H54 (cell line): ENCODE measurements around the gene RAB43.

Experiments used
- DNase-seq: peaks from one replicate; pipeline ENCODE4 v3.0.0; 2011; ENCODE audit warnings: low spot score, mixed read lengths; ENCODE audit not compliant: insufficient read length
- FAIRE-seq: peaks from 3 replicates; lab custom pipeline; 2011; peaks lifted over from hg19 to GRCh38; lab: Jason Lieb, UNC
- POLR2A ChIP-seq: IDR thresholded peaks from 2 replicates; pipeline ENCODE4 v1.6.1; 2011; ENCODE audit warnings: low read depth, mild to moderate bottlenecking, low read length

Gene RAB43

DNA sequence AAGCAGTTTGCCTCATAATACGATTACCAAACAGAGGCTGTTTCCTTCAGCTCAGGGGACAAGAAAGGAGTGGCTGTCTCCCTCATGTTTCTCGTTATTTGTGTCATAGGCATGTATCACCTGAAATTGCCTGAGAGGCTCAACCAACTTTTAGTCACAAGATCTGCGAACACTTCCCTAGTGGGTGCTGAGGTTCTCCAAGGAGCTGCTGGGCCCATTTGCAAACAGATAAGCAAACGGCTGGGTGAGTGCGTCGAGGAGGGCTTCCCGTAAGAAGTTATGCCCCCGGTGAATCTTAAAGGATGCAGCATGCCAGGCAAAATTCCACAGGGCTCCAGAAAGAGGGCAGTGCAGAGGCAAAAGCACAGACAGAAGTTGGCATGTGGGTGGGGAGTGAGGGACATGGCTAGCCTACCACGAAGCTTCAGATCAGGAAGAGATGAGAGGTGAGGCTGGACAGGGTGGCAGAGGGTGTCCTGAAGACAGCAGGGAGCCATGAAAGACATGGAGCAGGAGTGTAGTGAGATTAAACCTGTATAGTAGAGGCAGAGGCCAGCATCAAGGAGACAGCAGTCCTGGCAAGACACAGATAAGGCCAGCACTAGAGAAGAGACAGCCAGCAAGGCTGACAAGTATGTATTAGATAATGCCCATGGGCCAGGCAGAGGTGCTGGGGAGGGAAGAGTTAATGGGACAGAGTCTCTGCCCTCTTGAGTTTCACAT, 65.0 kb downstream of the RAB43 start:
- FAIRE-seq (no peak), DNase-seq (no peak)
- no peak for TF ChIP-seq POLR2A

DNA sequence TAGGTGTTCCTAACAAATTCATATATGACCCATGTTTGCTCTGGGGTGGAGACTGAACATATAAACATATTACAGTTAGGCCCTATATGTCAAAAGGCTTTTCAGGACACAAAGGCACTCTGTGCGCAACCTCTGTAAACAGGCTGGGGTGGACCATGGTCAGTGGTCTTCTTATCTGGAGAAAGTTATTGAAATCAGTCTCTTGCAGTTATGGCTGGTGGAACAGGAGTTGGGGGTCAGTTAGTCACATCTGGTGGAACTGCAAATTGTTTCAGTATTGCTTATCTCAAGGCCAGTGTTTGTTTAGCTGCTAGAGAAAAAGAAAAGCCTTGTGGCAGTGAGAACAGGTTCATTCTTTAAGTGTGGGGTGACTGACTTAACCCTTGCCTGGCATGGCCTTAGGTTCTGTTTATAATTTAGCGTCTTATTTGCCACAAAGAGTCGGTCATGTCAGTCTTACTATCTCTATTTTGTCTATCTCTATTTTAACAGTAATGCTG, 66.9 kb downstream of the RAB43 start:
- DNase-seq = no peak
- TF ChIP-seq POLR2A = no peak
- FAIRE-seq = no peak

DNA sequence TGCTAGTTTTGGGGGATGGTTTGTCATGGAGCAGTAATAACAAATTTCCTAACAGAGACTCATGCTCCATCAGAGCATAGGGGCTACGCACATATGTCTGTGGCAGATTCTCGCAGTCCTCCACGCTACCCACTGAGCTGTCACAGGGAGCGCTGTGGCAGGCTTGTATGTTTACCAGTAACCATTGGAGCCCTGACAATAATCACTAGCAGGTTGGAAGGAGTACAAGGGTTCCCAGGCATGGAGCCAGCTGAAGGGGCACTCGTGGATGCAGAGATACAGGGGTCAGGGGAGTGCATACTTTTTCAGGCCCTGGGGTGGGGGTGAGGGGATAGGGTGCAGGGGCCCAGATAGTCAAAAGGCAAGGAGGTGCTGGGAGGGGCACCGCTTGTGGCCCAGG, 68.9 kb downstream of the RAB43 start:
- FAIRE-seq (no peak), DNase-seq (no peak)
- TF ChIP-seq POLR2A = no peak

DNA sequence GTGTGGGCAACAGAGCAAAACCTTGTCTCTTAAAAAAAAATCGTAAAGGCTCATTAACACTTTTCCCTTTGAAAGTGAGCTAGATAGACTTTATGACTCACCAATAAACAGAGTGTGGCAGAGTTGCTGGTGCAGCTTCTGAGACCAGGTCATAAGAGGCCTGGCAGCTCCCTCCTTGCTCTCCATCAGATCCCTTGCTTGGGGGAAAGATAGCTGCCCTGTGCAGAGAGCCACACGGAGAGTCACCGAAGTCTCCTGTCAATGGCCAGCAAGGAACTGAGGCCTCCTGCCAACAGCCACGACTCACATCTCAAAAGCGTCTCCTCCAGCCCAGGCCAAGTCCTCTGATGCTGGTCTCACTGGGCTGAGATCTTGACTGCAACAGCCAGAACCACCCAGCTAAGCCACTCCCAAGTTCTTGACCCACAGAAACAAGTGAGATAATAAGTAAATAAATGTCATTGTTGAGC, 69.7 kb downstream of the RAB43 start:
- no peak for TF ChIP-seq POLR2A
- no peak for FAIRE-seq
- no peak for DNase-seq

DNA sequence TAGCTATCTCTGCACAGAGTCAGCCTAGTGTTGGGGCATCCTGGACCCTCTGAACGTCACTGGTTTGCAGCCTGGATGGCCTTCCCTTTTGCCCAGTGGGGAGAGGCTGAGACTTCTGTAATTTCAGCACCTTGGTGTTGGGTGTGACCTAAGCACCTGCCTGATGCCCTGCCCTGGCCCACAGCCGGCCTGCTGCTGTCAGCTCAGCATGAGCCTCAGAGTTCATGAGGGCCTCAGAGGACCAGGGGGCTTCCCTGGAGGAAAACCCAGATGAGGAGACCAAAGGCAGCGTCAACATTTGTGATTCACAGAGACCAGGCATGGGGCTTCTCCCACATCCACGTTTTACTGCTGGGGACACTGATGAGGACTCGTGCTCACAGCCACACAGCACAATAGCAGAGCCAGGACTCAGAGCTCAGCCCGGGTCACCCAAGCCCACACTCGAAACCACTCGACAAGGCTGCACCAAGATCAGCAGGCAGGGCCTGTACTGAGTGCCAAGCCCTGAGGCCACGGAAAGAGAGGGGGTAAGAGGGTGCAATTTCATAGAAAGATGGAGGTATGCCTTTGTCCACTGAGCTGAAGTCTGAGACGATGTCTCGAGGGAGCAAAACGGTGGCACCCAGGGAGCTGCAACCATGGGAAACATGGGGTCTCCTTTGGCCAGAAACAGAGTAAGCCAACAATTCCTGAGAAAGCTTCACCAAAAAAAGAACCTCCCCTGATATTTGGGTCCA, 70.9 kb downstream of the RAB43 start:
- no peak for TF ChIP-seq POLR2A
- no peak for FAIRE-seq
- DNase-seq = no peak

DNA sequence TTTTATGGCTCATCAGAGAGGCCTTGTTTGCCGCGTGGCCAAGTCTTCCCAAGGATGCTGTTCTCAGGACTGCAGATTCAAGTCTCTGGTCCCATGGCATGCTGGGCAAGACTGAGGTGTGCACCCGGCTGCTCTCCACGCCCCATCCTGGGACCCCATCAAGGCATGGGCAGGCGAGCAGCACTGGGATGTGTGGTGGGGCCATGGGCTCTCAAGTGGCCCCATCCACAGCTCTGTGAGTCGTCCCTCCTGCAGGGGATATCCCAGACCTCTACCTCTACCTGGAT, 74.1 kb downstream of the RAB43 start:
- TF ChIP-seq POLR2A = no peak
- DNase-seq (no peak), FAIRE-seq (no peak)

DNA sequence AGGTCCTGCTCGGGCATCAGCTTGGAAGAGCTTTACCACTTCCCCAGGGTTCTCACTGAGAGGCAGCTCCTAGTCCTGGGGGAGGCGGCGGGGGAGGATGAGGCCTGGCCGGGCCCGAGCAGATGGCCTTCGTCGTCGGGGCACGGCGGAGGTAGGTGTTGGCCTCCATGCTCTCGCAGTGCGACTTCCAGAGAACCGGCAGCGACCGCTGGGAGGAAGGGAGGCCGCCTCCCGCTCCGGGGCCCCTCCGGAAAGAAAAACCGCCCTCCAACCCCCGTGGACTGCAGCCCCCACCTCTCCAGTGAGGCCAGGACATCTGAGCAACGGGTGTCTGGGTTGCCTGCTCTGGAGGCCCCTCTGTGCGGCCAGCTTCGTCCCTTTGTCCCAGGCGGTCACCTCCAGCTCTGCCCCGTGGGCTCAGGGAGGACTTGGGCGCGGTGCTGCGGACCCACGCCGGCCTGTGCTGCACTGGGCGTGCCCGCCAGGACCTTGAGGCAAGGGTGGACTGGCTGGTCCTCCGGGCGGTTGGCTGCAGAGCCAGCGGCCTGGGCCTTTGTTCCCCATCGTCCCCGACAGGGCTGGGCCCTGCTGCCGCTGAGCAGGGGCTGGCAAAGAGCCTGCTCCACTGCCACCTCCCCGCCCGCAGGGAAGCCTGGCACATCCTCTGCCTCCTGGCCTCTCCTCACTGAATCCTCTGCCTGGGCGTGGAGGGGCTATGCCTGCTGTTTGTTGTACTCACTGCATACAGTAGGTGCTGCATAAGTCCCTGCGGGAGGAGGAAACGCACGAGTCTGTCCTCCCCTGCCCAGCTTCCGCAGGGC, 74.7 kb downstream of the RAB43 start:
- TF ChIP-seq POLR2A = no peak
- DNase-seq (no peak), FAIRE-seq (no peak)

DNA sequence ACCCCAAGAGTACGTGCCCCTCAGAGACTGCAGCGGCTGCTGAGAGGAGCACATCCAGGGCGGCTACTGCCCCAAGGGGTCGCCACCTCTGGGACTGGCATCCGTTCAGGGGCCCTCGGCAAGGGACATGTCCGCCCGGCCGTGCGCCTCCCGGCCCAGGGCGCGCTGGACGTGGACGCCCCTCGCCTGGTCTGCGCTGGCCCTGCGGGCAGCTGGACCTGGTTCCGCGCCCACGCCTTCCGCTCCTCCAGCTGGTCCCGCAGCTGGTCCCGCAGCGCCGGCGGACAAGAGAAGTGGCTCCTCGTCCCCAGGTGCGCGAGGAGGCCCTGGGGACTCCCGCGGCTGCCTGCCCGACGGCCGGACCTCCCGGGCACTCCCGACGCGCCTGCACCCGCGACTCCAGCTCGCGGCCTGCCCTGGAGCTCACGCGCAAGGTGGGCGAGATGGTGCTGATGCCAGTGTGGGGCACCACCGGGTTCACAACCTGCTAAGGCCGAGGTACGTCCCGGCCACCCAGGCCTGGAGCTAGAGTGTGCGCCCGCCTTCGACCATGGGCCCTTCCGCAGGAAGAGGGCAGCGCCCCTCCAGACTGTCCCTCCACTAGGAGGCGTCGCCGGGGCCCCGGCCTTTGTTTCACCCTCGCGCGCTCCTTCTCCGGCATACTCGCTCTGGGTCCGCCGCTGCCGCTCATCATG, 75.4 kb downstream of the RAB43 start:
- TF ChIP-seq POLR2A = no peak
- FAIRE-seq (no peak), DNase-seq (no peak)

DNA sequence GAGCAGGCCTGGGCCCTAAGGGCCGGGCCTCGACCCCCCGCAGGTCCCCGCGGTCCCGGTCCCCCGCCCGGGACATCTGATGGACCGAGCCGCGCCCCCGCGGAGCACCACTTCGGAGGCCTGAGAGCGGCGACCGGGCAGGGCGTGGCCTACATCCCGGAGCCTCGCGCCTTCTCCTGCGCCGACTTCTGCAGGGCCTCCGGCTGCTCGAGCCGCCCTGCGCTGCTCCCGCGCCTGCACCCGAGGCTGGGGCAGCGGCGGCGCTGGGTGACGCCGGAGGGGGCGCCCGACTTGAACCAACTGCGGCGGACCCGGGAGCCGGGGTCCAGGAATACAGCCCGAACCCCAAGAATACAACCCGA, 75.9 kb downstream of the RAB43 start:
- DNase-seq = no peak
- no peak for TF ChIP-seq POLR2A

DNA sequence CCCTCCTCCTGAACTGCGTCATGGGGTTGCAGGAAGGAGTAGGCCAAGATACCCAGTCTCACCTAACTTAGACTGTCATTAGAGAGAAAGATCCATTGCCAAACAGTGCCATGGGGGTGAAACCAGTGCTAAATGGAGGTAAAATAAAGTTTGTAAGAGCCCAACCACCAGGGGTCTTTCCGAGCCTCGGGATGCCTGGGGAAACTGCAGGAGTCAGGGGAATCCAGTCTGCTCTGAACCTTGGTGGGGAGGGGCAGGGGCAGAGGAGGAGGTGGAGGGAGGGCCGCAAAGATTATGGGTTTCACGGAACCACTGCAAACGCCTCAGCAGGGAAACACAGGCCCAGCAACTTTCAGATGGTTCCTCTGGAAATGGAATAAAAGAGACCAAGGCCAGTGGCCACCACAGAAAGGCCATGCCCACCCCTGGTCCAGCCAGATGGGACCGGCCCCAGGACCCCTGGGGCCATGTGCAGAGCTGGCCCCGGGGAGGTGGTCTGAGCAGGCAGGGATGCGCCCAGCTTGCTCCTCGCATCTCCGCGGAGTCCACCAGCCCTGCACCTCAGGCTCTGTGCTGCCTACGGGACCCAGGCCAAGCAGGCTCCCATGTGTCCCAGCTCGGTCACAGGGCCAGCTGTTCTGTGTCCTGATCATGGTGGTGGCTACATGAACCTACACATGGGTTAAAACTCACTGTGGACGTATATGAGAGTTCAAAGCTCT, 80.9 kb downstream of the RAB43 start:
- DNase-seq (no peak), FAIRE-seq (no peak)
- no peak for TF ChIP-seq POLR2A

More for the DNA sequence above, 75.9 kb downstream of the RAB43 start:
- no peak for FAIRE-seq

DNA sequence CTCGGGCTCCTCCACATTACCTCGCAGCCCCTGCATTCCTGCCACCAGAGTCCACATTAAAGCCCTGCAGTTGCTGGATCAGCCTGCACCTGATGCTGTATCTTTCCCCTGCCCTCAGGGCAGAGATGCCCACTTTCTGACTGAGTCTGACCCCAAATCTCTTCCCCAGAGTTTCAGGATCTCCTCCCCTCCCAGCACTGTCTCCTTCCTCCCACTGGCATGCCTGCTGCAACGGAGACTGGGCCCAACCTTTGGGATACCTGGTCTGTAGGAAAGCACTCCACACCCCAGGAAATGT, 81.6 kb downstream of the RAB43 start:
- DNase-seq = no peak
- no peak for TF ChIP-seq POLR2A
- FAIRE-seq = no peak

DNA sequence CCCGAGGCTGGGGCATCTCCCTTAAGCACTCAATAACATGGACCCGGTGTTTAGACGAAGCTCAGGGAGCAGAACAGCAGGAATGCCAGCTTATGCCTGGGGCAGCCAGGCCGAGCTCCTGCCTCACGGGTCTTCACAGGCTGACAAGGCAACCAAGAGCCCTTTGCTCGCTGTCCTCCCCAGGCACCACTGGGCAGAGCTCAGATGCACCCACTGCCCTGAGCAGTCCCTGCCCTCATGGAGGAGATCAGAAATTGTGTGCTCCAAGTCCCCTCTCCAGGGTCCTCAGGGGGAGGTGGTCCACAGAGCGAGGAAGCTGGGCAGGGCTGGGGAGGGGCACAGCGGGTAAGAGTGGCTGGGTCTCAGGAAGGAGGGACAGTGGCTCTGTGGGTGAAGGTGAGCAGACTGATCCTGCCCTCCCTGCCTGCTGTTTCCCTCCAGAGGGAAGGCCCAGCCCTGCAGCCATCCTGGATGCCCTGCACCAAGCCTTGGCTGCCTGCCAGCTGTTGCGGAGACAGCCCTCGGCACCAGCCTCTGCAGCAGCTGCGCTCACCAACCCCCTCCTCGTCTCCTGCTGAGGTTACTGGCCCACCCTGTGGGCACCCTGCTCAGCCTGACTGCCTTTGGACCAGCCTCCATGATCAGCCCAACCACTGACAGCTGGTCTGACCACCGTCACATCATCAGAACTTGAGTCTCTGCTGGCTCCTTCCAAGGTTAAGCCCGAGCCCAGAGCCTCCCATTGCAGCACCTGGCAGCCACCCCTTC, 82.1 kb downstream of the RAB43 start:
- TF ChIP-seq POLR2A = no peak
- DNase-seq (no peak), FAIRE-seq (no peak)
